Retinal pigment epithelial cell (primary cell): ENCODE data around the gene PPP1R14C.

Experiments used
- DNase-seq: peaks from one replicate; pipeline ENCODE4 v3.0.0-alpha.2; 2010; ENCODE audit warnings: low read depth
- H3K4me3 ChIP-seq: 2 replicates; pipeline ENCODE4 v1.5.1; 2011; ENCODE audit warnings: mild to moderate bottlenecking, low read length, control low read depth, moderate library complexity
- CTCF ChIP-seq: conservative IDR thresholded peaks from 2 replicates; pipeline ENCODE4 v1.5.1; 2011; ENCODE audit warnings: low read depth, low read length, control low read depth, inconsistent platforms

PPP1R14C gene

DNA sequence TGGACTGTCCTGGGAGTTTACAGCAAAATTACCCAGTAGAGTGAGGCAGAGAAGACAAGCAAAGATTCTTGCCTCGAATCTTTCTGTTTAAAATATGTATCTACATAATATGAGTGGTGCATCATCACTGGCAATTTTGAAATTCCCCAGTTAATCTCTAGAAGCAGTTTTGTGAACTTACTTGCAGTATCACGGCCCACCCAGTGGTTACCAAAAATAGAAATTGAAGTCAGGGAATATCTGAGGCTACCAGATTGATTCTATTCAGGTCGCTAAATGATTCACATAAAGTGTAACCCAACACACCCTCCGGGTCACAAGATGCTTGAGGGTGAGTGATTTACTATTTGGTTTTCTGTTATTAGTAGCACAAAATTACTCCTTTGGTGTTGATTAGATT lies 111.9 kb downstream of the PPP1R14C start:
- TF ChIP-seq CTCF: no peak
- H3K4me3 ChIP-seq: no peak overlapping the region
- DNase-seq: no peak

- DNase-seq: no peak
- H3K4me3 ChIP-seq: no peak overlapping the region
- TF ChIP-seq CTCF: no peak
These were observed 113.0 kb downstream of the PPP1R14C start for GRCh38 chr6:150255840-150256239.

DNA sequence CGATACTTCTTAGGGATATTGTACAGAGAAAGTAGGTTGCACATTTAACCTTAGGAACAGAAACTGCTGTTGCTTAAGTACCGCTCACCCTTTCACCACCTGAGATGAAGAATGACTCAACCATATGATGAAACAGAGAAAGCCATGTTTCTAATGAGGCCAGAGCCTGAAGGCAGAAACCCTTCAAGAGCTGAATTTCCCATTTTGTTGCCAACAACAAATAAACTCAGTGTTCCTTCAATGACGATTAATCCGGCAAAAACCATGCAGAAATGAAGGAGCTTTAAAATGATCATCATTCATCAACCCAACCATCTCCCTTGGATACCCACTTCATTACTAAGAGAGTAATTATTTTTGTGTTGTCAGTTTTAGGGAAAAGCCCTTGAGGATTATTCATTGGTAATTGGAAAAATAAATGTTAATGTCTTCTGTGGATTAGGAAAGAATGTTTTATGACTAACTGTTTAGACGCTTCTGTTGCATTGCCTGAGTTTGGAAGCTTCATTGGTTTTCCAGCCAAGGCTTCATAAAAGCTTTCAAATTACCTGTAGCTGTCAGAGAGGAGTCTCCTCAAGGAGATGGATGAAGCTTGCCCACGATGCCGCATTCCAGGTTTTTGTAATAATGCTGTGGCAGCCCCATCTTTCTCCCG lies 113.9 kb downstream of the PPP1R14C start:
- peak; percentile 73 for DNase-seq

GRCh38 chr6:150258381-150258780 lies 115.5 kb downstream of the PPP1R14C start:
- no peak overlapping the region for H3K4me3 ChIP-seq
- no peak for TF ChIP-seq CTCF

More for the DNA sequence above, 113.9 kb downstream of the PPP1R14C start:
- TF ChIP-seq CTCF: no peak
- no peak overlapping the region for H3K4me3 ChIP-seq

GRCh38 chr6:150260931-150261330 lies 118.1 kb downstream of the PPP1R14C start:
- no peak for TF ChIP-seq CTCF
- DNase-seq: no peak
- no peak overlapping the region for H3K4me3 ChIP-seq

More at GRCh38 chr6:150258381-150258780, 115.5 kb downstream of the PPP1R14C start:
- DNase-seq: no peak

- no peak overlapping the region for H3K4me3 ChIP-seq
- no peak for TF ChIP-seq CTCF
- no peak for DNase-seq
These were observed 119.3 kb downstream of the PPP1R14C start for GRCh38 chr6:150261997-150262697.
